ENCODE measurements around the gene DIP2C. TPM values are rescaled to one million over a fixed set of nuclear protein-coding genes. Genes with fewer than 3 reads are reported as not detected.

DIP2C gene
- total RNA-seq, 1 experiment from 2014 or later = 11.4 TPM

- Mint-ChIP-seq H3K4me3 (ENCODE audit: unreplicated experiment) (no peak overlapping the region), H3K4me1 (ENCODE audit: low read depth, unreplicated experiment) (no peaks in the 10 kb centered on the region), H3K27ac (ENCODE audit: unreplicated experiment) (no peak overlapping the region), H3K9me3 (ENCODE audit: unreplicated experiment) (no peaks in the 10 kb centered on the region), H3K36me3 (ENCODE audit: insufficient read depth, unreplicated experiment) (no peaks in the 10 kb centered on the region), H3K27me3 (ENCODE audit: insufficient read depth, unreplicated experiment) (no peaks in the 10 kb centered on the region)
- 0 out of 2 replicates have a peak, but pooled peaks cover 1% of the 10 kb centered on the region for H3K36me3 ChIP-seq (ENCODE audit: control insufficient read depth, insufficient read depth, low read length)
- no TSS peak for BruUV-seq (replicated peaks)
- H3K9me3 ChIP-seq = no peaks in the 10 kb centered on the region
- H3K4me1 ChIP-seq = peaks cover 7% of the 10 kb centered on the region; the same call in 1 of the 2 replicates
- no peak for DNase-seq
- no peak overlapping the region for H3K4me3 ChIP-seq (ENCODE audit: low read depth, low read length)
- ChIA-PET POLR2A (no interaction called here), CTCF (no interaction called here)
- intact Hi-C loops (cut with micrococcal nuclease; ENCODE audit: unreplicated experiment) = no loop called here
- TF ChIP-seq CTCF (IDR thresholded peaks at IDR 0.05; ENCODE audit: insufficient read depth in 1 of 2, low read depth in 1 of 2, low read length in 1 of 2, severe bottlenecking in 1 of 2, unreplicated experiment in 1 of 2) = no peak
- no peaks in the 10 kb centered on the region for H3K27me3 ChIP-seq (replicated peaks; ENCODE audit: control insufficient read depth, insufficient read depth, low read length)
These were observed 405.5 kb downstream of the DIP2C start for GRCh38 chr10:283916-284356.

GRCh38 chr10:283140-283479 is 406.4 kb downstream of the DIP2C start:
- H3K4me3 ChIP-seq (ENCODE audit: low read depth, low read length) = no peak overlapping the region
- no peaks in the 10 kb centered on the region for H3K9me3 ChIP-seq
- intact Hi-C loops (cut with micrococcal nuclease; ENCODE audit: unreplicated experiment) = no loop called here
- TF ChIP-seq CTCF (IDR thresholded peaks at IDR 0.05; ENCODE audit: insufficient read depth in 1 of 2, low read depth in 1 of 2, low read length in 1 of 2, severe bottlenecking in 1 of 2, unreplicated experiment in 1 of 2) = no peak
- H3K27me3 Mint-ChIP-seq (ENCODE audit: insufficient read depth, unreplicated experiment) = no peaks in the 10 kb centered on the region
- H3K4me1 ChIP-seq = peaks cover 6% of the 10 kb centered on the region; the same call in 1 of the 2 replicates
- H3K27ac Mint-ChIP-seq (ENCODE audit: unreplicated experiment) = no peak overlapping the region
- no peak for DNase-seq
- CTCF ChIA-PET = no interaction called here
- H3K36me3 Mint-ChIP-seq (ENCODE audit: insufficient read depth, unreplicated experiment) = peaks cover 2% of the 10 kb centered on the region
- no peaks in the 10 kb centered on the region for H3K4me1 Mint-ChIP-seq (ENCODE audit: low read depth, unreplicated experiment)
- H3K9me3 Mint-ChIP-seq (ENCODE audit: unreplicated experiment) = no peaks in the 10 kb centered on the region
- H3K36me3 ChIP-seq (ENCODE audit: control insufficient read depth, insufficient read depth, low read length) = 0 out of 2 replicates have a peak, but pooled peaks cover 1% of the 10 kb centered on the region
- no TSS peak for BruUV-seq (replicated peaks)
- no peak overlapping the region for H3K4me3 Mint-ChIP-seq (ENCODE audit: unreplicated experiment)
- no peaks in the 10 kb centered on the region for H3K27me3 ChIP-seq (replicated peaks; ENCODE audit: control insufficient read depth, insufficient read depth, low read length)
- POLR2A ChIA-PET = no interaction called here

GRCh38 chr10:282294-283139 is 407.0 kb downstream of the DIP2C start:
- no peaks in the 10 kb centered on the region for H3K9me3 Mint-ChIP-seq (ENCODE audit: unreplicated experiment)
- no peaks in the 10 kb centered on the region for H3K27me3 ChIP-seq (replicated peaks; ENCODE audit: control insufficient read depth, insufficient read depth, low read length)
- peaks cover 6% of the 10 kb centered on the region for H3K36me3 Mint-ChIP-seq (ENCODE audit: insufficient read depth, unreplicated experiment)
- ChIA-PET POLR2A (no interaction called here), CTCF (no interaction called here)
- intact Hi-C loops (cut with micrococcal nuclease; ENCODE audit: unreplicated experiment) = no loop called here
- no TSS peak for BruUV-seq (replicated peaks)
- H3K4me1 ChIP-seq = no peaks in the 10 kb centered on the region; the same call in 1 of the 2 replicates
- no peak for TF ChIP-seq CTCF (IDR thresholded peaks at IDR 0.05; ENCODE audit: insufficient read depth in 1 of 2, low read depth in 1 of 2, low read length in 1 of 2, severe bottlenecking in 1 of 2, unreplicated experiment in 1 of 2)
- no peak overlapping the region for H3K27ac Mint-ChIP-seq (ENCODE audit: unreplicated experiment)
- H3K9me3 ChIP-seq = no peaks in the 10 kb centered on the region
- H3K36me3 ChIP-seq (ENCODE audit: control insufficient read depth, insufficient read depth, low read length) = 0 out of 2 replicates have a peak, but pooled peaks cover 1% of the 10 kb centered on the region
- DNase-seq = no peak
- H3K4me1 Mint-ChIP-seq (ENCODE audit: low read depth, unreplicated experiment) = no peaks in the 10 kb centered on the region
- no peak overlapping the region for H3K4me3 Mint-ChIP-seq (ENCODE audit: unreplicated experiment)
- no peaks in the 10 kb centered on the region for H3K27me3 Mint-ChIP-seq (ENCODE audit: insufficient read depth, unreplicated experiment)
- no peak overlapping the region for H3K4me3 ChIP-seq (ENCODE audit: low read depth, low read length)
